H1 (cell line): ENCODE measurements around the gene PDK3.

ENCODE experiments used
- ATF3 ChIP-seq: IDR thresholded peaks from 2 replicates; pipeline ENCODE4 v1.6.1; 2011; ENCODE audit warnings: low read depth, mild to moderate bottlenecking, low read length; ENCODE audit not compliant: insufficient read depth
- CTCF ChIP-seq, 3 experiments: IDR thresholded peaks; 1 replicate in 2 of 3; 2 replicates in 1 of 3; pipeline versions ENCODE4 v1.5.1 to v1.6.1; 2011; ENCODE audit warnings: low read length in 3 of 3, mild to moderate bottlenecking in 3 of 3, inconsistent platforms in 2 of 3, low read depth in 1 of 3, moderate library complexity in 1 of 3; ENCODE audit not compliant: insufficient read depth in 1 of 3; ENCODE audit errors: control extremely low read depth in 1 of 3
- EP300 ChIP-seq, 2 experiments: IDR thresholded peaks; 1 replicate in 1 of 2; 2 replicates in 1 of 2; pipeline ENCODE4 v1.6.1; 2011 to 2012; ENCODE audit warnings: low read depth in 2 of 2, low read length in 2 of 2, mild to moderate bottlenecking in 2 of 2, borderline replicate concordance in 1 of 2, inconsistent platforms in 1 of 2, moderate library complexity in 1 of 2
- EZH2 ChIP-seq: fragments of 200-600 bp; sonication (generic); IDR thresholded peaks from 2 replicates; pipeline ENCODE4 v1.7.1; 2012; ENCODE audit warnings: low read depth, mild to moderate bottlenecking, moderate library complexity, low read length, inconsistent platforms; ENCODE audit not compliant: severe bottlenecking
- HDAC6 ChIP-seq: IDR thresholded peaks from one replicate; pipeline ENCODE4 v1.7.1; 2012; ENCODE audit warnings: low read depth, mild to moderate bottlenecking, inconsistent platforms, low read length, moderate library complexity
- POLR2A ChIP-seq, 2 experiments: IDR thresholded peaks; 1 replicate in 1 of 2; 2 replicates in 1 of 2; pipeline ENCODE4 v1.6.1; 2011; ENCODE audit warnings: low read depth in 2 of 2, low read length in 2 of 2, mild to moderate bottlenecking in 2 of 2; ENCODE audit errors: control extremely low read depth in 1 of 2
- SP2 ChIP-seq: IDR thresholded peaks from 2 replicates; pipeline ENCODE4 v1.6.1; 2012; ENCODE audit warnings: mild to moderate bottlenecking, low read length, inconsistent platforms
- USF2 ChIP-seq: IDR thresholded peaks from 2 replicates; pipeline ENCODE4 v1.6.1; 2011; ENCODE audit warnings: low read length, improper control_type of control experiment

GRCh38 chrX:24550166-24550565 lies 85.1 kb downstream of the PDK3 start:
- TF ChIP-seq CTCF (IDR thresholded peaks at IDR 0.05; ENCODE audit: control extremely low read depth in 1 of 3, insufficient read depth in 1 of 3, low read depth in 1 of 3, low read length in 3 of 3) (no peak), POLR2A (IDR thresholded peaks at IDR 0.05; ENCODE audit: control extremely low read depth in 1 of 2, low read depth in 2 of 2, low read length in 2 of 2) (no peak), HDAC6 (no peak), ATF3 (no peak), SP2 (no peak), EP300 (IDR thresholded peaks at IDR 0.05; ENCODE audit: borderline replicate concordance in 1 of 2, low read depth in 2 of 2, low read length in 2 of 2) (no peak), USF2 (no peak), EZH2 (no peak)
